AG04449 (cell line): ENCODE data around the gene GIPC2.
A peak's percentile ranks its signal among the peaks of the same experiment; 100 is the strongest.

Experiments used
- CTCF ChIA-PET: fragments of 350-600 bp; formaldehyde crosslinking; extraction: SDS; loops from one replicate; lab custom pipeline; 2021; ENCODE audit warnings: antibody characterized with exemption; lab: Yijun Ruan, JAX
- POLR2A ChIA-PET: fragments of 400-600, 350-600 bp; formaldehyde crosslinking; extraction: SDS; loops from one replicate; lab custom pipeline; 2020; ENCODE audit warnings: antibody characterized with exemption, inconsistent platforms; lab: Yijun Ruan, JAX
- DNase-seq: peaks from one replicate; pipeline ENCODE4 v3.0.0-alpha.2; 2010; ENCODE audit warnings: low read depth, low spot score
- H3K4me3 ChIP-seq: 2 replicates; pipeline ENCODE4 v1.5.1; 2011; ENCODE audit warnings: low read depth, mild to moderate bottlenecking, control low read depth, low read length
- CTCF ChIP-seq: IDR thresholded peaks from one replicate; pipeline ENCODE4 v1.5.1; 2011; ENCODE audit warnings: mild to moderate bottlenecking, moderate library complexity, low read length, control low read depth, inconsistent platforms; ENCODE audit not compliant: insufficient read depth; ENCODE audit errors: missing control alignments

The GIPC2 gene

GRCh38 chr1:78155121-78155520 lies 109.4 kb downstream of the GIPC2 start:
- no peak overlapping the region for H3K4me3 ChIP-seq
- CTCF ChIA-PET: interaction anchor here (1.2 to 3.7 kb wide), 4 partner anchors 9 to 521 kb away, joined by 3 to 31 read pairs (median 6); no protein-coding TSS in a partner anchor
- DNase-seq: no peak

GRCh38 chr1:78156805-78157521 lies 111.2 kb downstream of the GIPC2 start:
- H3K4me3 ChIP-seq: no peak overlapping the region
- CTCF ChIA-PET: interaction anchor here (1.0 to 3.7 kb wide), 3 partner anchors 11 to 450 kb away, joined by 3 to 31 read pairs (median 10); no protein-coding TSS in a partner anchor
- POLR2A ChIA-PET: no interaction called here
- DNase-seq: peak; percentile 80
- no peak for TF ChIP-seq CTCF

More at GRCh38 chr1:78155121-78155520, 109.4 kb downstream of the GIPC2 start:
- POLR2A ChIA-PET: no interaction called here
- TF ChIP-seq CTCF: no peak

GRCh38 chr1:78165816-78166215 lies 120.0 kb downstream of the GIPC2 start:
- no peak for TF ChIP-seq CTCF
- no peak overlapping the region for H3K4me3 ChIP-seq
- ChIA-PET POLR2A (no interaction called here), CTCF (interaction anchor here (2.0 kb wide), 1 partner anchor 21 kb away, joined by 5 read pairs; no protein-coding TSS in a partner anchor)
- DNase-seq: no peak

- no peak overlapping the region for H3K4me3 ChIP-seq
- ChIA-PET CTCF (interaction anchor here (0.7 kb wide), 1 partner anchor 14 kb away, joined by 3 read pairs; no protein-coding TSS in a partner anchor), POLR2A (no interaction called here)
- TF ChIP-seq CTCF: no peak
- DNase-seq: no peak
These were observed 122.5 kb downstream of the GIPC2 start for GRCh38 chr1:78168306-78168705.

- CTCF ChIA-PET: interaction anchor here (0.9 to 1.9 kb wide), 3 partner anchors 26 to 436 kb away, joined by 3 to 5 read pairs (median 4); no protein-coding TSS in a partner anchor
- POLR2A ChIA-PET: interaction anchor here (1.3 kb wide), 1 partner anchor 104 kb away, joined by 3 read pairs; no protein-coding TSS in a partner anchor
- TF ChIP-seq CTCF: no peak
- DNase-seq: no peak
- no peak overlapping the region for H3K4me3 ChIP-seq
These were observed 125.1 kb downstream of the GIPC2 start for GRCh38 chr1:78170859-78171258.
